RWPE1 (cell line): ENCODE measurements around the gene MAN1A1.
A peak's percentile ranks its signal among the peaks of the same experiment; 100 is the strongest.
"Not testable (repeated sequence)": the region's sequence is repeated elsewhere in the genome, so short reads cannot be mapped to it uniquely, and the experiment has no call there.

ENCODE experiments used
- CTCF ChIA-PET: fragments of 350-600 bp; sonication (Branson Sonifier 250); formaldehyde crosslinking; extraction: SDS; loops from one replicate; lab custom pipeline; 2021; lab: Yijun Ruan, JAX
- POLR2A ChIA-PET: fragments of 400-600 bp; formaldehyde crosslinking; extraction: SDS; loops from one replicate; lab custom pipeline; 2020; ENCODE audit warnings: antibody characterized with exemption; ENCODE audit not compliant: low non-redundant PET; lab: Yijun Ruan, JAX
- DNase-seq: peaks from one replicate; pipeline ENCODE4 v3.0.0; 2012; ENCODE audit warnings: low spot score
- H3K27ac ChIP-seq: fragments of 450-650 bp; 2 replicates; pipeline ENCODE4 v1.5.1; 2017
- TF ChIP-seq, protein P1 (sequence below): fragments of 450-650 bp; conservative IDR thresholded peaks from 2 replicates; pipeline ENCODE4 v1.5.1; 2017; ENCODE audit warnings: low read depth, mild to moderate bottlenecking

MAN1A1 gene

DNA sequence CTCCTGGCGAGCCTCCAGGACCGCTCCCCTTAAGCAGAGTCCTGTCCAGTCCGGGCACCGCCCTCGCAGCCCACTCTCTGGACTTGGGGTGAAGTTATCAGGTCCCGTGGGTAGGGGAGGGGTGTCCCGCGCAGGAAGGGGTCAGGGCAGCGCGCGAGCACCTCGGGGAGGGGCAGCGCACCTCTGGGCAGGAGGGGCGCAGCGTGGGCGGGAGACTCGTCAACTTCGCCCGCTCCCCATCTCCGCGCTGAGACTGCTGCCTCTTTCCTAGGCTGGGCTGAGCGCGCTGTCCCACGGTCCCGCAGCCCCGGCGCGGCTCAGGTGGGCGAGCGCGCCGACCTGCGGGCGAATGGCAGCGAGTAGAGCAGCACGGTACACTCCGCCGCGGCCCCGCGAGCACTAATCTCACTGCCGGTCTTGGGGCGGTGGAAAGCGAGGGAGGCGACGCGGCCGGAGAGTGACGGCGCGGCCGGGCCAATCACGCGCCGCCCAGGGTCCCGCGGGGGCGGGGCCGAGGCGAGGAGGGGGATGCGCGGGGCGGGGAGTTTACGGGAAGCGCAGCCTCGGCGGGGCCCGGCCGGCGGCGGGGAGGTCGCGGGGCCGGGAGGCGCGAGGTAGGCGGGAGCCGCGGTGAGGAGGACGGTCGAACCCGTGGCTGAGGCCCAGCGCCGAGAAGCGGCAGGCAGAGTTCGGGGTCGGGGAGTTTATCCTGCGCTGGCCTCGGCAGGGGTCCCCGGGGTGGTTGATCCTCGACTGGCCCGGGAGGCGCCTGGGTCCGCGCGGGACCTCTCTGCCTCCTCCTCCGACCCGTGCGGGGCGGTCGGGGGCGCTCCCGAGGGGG lies at the start of gene MAN1A1:
TSS of gene MAN1A1 (minus strand) at position 401 of the 841 bp plus-strand sequence. CDS start 696 bp downstream, outside the sequence.
- ChIA-PET CTCF (interaction anchor here (0.7 kb wide), 1 partner anchor 999 kb away, joined by 5 read pairs; no protein-coding TSS in a partner anchor), POLR2A (interaction anchor here (0.5 kb wide), 1 partner anchor 506 kb away, joined by 4 read pairs; no protein-coding TSS in a partner anchor)
- H3K27ac ChIP-seq, result peak within 1 kb of the TSS; percentile 85
- TF ChIP-seq, protein P1, sequence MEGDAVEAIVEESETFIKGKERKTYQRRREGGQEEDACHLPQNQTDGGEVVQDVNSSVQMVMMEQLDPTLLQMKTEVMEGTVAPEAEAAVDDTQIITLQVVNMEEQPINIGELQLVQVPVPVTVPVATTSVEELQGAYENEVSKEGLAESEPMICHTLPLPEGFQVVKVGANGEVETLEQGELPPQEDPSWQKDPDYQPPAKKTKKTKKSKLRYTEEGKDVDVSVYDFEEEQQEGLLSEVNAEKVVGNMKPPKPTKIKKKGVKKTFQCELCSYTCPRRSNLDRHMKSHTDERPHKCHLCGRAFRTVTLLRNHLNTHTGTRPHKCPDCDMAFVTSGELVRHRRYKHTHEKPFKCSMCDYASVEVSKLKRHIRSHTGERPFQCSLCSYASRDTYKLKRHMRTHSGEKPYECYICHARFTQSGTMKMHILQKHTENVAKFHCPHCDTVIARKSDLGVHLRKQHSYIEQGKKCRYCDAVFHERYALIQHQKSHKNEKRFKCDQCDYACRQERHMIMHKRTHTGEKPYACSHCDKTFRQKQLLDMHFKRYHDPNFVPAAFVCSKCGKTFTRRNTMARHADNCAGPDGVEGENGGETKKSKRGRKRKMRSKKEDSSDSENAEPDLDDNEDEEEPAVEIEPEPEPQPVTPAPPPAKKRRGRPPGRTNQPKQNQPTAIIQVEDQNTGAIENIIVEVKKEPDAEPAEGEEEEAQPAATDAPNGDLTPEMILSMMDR, result no peak
- peak; percentile 92 for DNase-seq

- DNase-seq, result no peak
- TF ChIP-seq, protein P1, result no peak
- no peak overlapping the region for H3K27ac ChIP-seq
- CTCF ChIA-PET, result no interaction called here
- POLR2A ChIA-PET, result no interaction called here
Measured at GRCh38 chr6:119395192-119395591, 45.6 kb upstream of the MAN1A1 start.

DNA sequence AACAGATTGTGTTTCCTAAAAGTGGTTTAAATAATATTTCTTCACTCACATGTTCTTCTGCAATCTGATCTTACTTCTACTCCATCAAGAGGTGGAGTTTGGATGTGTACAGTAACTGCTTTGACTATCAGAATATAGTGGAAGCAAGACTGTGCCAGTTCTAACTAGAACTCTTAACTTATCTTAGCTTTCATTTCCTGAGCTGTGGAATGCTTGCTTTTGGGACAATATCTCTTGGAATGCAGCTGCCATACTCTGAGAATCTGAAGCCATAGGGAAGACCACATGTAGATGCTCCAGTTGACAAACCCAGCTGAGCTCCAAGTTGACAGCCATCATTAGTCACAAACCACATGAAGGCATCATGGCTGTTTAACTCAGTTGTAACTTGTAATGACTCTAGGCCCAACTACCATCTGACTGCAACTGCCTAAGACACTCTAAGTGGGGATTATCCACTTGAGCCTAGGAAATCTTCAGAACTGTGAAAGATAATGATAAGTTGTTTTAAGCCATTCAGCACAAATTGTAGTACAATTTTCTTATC lies 40.8 kb upstream of the MAN1A1 start:
- ChIA-PET POLR2A (no interaction called here), CTCF (interaction anchor here (0.6 kb wide), 1 partner anchor 20 kb away, joined by 4 read pairs; no protein-coding TSS in a partner anchor)
- H3K27ac ChIP-seq, result no peak overlapping the region
- DNase-seq, result no peak
- TF ChIP-seq, protein P1, result no peak

DNA sequence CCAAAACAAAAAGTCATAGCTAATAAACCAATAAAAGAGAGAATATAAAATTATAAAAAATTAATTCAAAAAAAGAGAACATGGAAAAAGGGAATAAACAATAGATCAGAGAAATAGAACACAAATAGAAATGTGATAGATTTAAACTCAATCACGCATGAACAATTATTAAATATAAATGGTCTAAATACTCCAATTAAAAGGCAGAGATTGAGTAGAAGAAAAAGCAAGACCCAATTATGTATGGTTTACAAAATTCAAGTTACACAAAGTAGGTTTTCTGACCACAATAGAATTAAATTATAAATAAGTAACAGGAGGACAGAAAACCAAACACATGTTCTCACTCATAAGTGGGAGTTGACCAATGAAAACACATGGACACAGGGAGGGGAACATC lies 36.4 kb upstream of the MAN1A1 start:
- no peak overlapping the region for H3K27ac ChIP-seq
- no peak for DNase-seq
- ChIA-PET CTCF (no interaction called here), POLR2A (no interaction called here)
- TF ChIP-seq, protein P1, result no peak

- ChIA-PET POLR2A (no interaction called here), CTCF (no interaction called here)
- no peak for DNase-seq
- TF ChIP-seq, protein P1, result no peak
- H3K27ac ChIP-seq, result no peak overlapping the region
Measured at GRCh38 chr6:119384444-119384843, 34.9 kb upstream of the MAN1A1 start.

GRCh38 chr6:119379809-119380208 lies 30.2 kb upstream of the MAN1A1 start:
- ChIA-PET POLR2A (no interaction called here), CTCF (interaction anchor here (0.6 kb wide), 1 partner anchor 306 kb away, joined by 3 read pairs; no protein-coding TSS in a partner anchor)
- TF ChIP-seq, protein P1, result no peak
- no peak for DNase-seq
- H3K27ac ChIP-seq, result no peak overlapping the region

DNA sequence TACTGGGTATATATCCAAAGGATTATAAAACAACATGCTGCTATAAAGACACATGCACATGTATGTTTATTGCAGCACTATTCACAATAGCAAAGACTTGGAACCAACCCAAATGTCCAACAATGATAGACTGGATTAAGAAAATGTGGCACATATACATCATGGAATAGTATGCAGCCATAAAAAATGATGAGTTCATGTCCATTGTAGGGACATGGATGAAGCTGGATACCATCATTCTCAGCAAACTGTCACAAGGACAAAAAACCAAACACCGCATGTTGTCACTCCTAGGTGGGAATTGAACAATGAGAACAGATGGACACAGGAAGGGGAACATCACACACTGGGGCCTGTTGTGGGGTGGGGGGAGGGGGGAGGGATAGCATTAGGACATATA lies 27.5 kb upstream of the MAN1A1 start:
- DNase-seq, POLR2A ChIA-PET, CTCF ChIA-PET, H3K27ac ChIP-seq: not testable (repeated sequence)
